T-helper 1 cell (primary cell): Measurements from ENCODE around the gene LGALS1.

Experiments
- DNase-seq, 5 donors: peaks; one replicate each; pipeline ENCODE4 v3.0.0-alpha.2; 2012 to 2020

The LGALS1 gene

GRCh38 chr22:37662039-37662438 lies 13.4 kb upstream of the LGALS1 start:
- DNase-seq = no peak

- no peak for DNase-seq
Measured at GRCh38 chr22:37663521-37664140, 11.8 kb upstream of the LGALS1 start.

- DNase-seq = no peak
Measured at GRCh38 chr22:37664249-37665101, 11.0 kb upstream of the LGALS1 start.

- no peak for DNase-seq
Measured at GRCh38 chr22:37665487-37665886, 9.9 kb upstream of the LGALS1 start.

- DNase-seq = no peak
Measured at GRCh38 chr22:37669586-37669985, 5.8 kb upstream of the LGALS1 start.

- DNase-seq = peak in 2 of 5 donors; percentile 33 to 41
Measured at GRCh38 chr22:37672206-37672919, 3.1 kb upstream of the LGALS1 start.

- no peak for DNase-seq
Measured at GRCh38 chr22:37672920-37673455, 2.4 kb upstream of the LGALS1 start.

- no peak for DNase-seq
Measured at GRCh38 chr22:37674248-37674647, 1.2 kb upstream of the LGALS1 start.

- peak in 2 of 5 donors; percentile 23 to 33 for DNase-seq
Measured at GRCh38 chr22:37675930-37676735, 697 bp downstream of the LGALS1 start.

- peak; percentile 86 to 95 (median 90) for DNase-seq
Measured at GRCh38 chr22:37676736-37677492, 1.5 kb downstream of the LGALS1 start.

- no peak for DNase-seq
Measured at GRCh38 chr22:37677493-37677974, 2.1 kb downstream of the LGALS1 start.

GRCh38 chr22:37678372-37678771 lies 2.9 kb downstream of the LGALS1 start:
- no peak for DNase-seq

GRCh38 chr22:37679670-37680069 lies 4.2 kb downstream of the LGALS1 start:
- no peak for DNase-seq

- no peak for DNase-seq
Measured at GRCh38 chr22:37680191-37680851, 4.9 kb downstream of the LGALS1 start.

- DNase-seq = no peak
Measured at GRCh38 chr22:37681001-37681424, 5.6 kb downstream of the LGALS1 start.

GRCh38 chr22:37681556-37682049 lies 6.2 kb downstream of the LGALS1 start:
- DNase-seq = peak in 4 of 5 donors; percentile 50 to 76 (median 64)

- DNase-seq = no peak
Measured at GRCh38 chr22:37684803-37685615, 9.6 kb downstream of the LGALS1 start.

- peak; percentile 43 to 85 (median 62) for DNase-seq
Measured at GRCh38 chr22:37686002-37686982, 10.9 kb downstream of the LGALS1 start, which contains the start of gene NOL12. Gene NOL12, plus strand, starts transcription at chr22:37686343. Its CDS starts 50 bp downstream, at chr22:37686393.
